Vagina (tissue), 2 donors: ENCODE results near the gene RIC8A.

ENCODE experiments used
- CTCF ChIP-seq, 3 experiments: fragments of 450-650 bp in 2 of 3; fragments of 200-600 bp in 1 of 3; sonication (generic) in 1 of 3; IDR thresholded peaks; one replicate each; pipeline ENCODE4 v1.5.1; 2017 to 2019; ENCODE audit warnings: antibody characterized with exemption in 3 of 3, mild to moderate bottlenecking in 2 of 3, moderate library complexity in 2 of 3
- POLR2A ChIP-seq, 2 donors: fragments of 450-650 bp; IDR thresholded peaks; one replicate each; pipeline ENCODE4 v1.6.1; 2017; ENCODE audit warnings: antibody characterized with exemption in 2 of 2, mild to moderate bottlenecking in 2 of 2, moderate library complexity in 2 of 2
- POLR2AphosphoS5 ChIP-seq, 2 donors: sonication (generic); formaldehyde crosslinking; IDR thresholded peaks; one replicate each; pipeline ENCODE4 v1.9.0; 2017; ENCODE audit warnings: antibody characterized with exemption in 2 of 2, mild to moderate bottlenecking in 2 of 2, low read depth in 1 of 2; ENCODE audit not compliant: insufficient read depth in 1 of 2

GRCh38 chr11:215581-216037, 8.1 kb downstream of the RIC8A start:
- no peak for TF ChIP-seq CTCF (IDR thresholded peaks at IDR 0.05)
- no peak for TF ChIP-seq POLR2A (IDR thresholded peaks at IDR 0.05)
- TF ChIP-seq POLR2AphosphoS5 (IDR thresholded peaks at IDR 0.05; ENCODE audit: insufficient read depth in 1 of 2, low read depth in 1 of 2): no peak
